Cardiac muscle cell (in vitro differentiated cells and primary cell): ENCODE measurements around the gene C1QL3. TPM values are rescaled to one million over a fixed set of nuclear protein-coding genes. Genes with fewer than 3 reads are reported as not detected.

Source experiments
- DNase-seq, 2 donors: peaks; one replicate each; pipeline versions ENCODE4 v3.0.0 to v3.0.0-alpha.2; 2010 to 2017; ENCODE audit warnings: low read depth in 1 of 2, low spot score in 1 of 2
- H3K27ac ChIP-seq: fragments of 200-600 bp; sonication (generic); 2 replicates; pipeline ENCODE4 v1.5.1; 2016
- H3K27me3 ChIP-seq: fragments of 200-600 bp; sonication (generic); 2 replicates; pipeline ENCODE4 v1.6.0; 2016; ENCODE audit warnings: control low read depth
- H3K36me3 ChIP-seq: fragments of 200-600 bp; sonication (generic); 2 replicates; pipeline ENCODE4 v1.5.1; 2016; ENCODE audit warnings: control low read depth
- H3K4me1 ChIP-seq: fragments of 200-600 bp; sonication (generic); 2 replicates; pipeline ENCODE4 v1.8.1; 2017; ENCODE audit warnings: low read depth, mild to moderate bottlenecking, mixed run types
- H3K4me3 ChIP-seq: fragments of 200-600 bp; sonication (generic); 2 replicates; pipeline ENCODE4 v1.5.1; 2016; ENCODE audit warnings: mild to moderate bottlenecking
- H3K9me3 ChIP-seq: fragments of 200-600 bp; sonication (generic); 2 replicates; pipeline ENCODE4 v1.5.1; 2017; ENCODE audit warnings: low read depth, mild to moderate bottlenecking, control low read depth
- CTCF ChIP-seq: IDR thresholded peaks from 2 replicates; pipeline ENCODE4 v1.5.1; 2012; ENCODE audit warnings: low read depth, mild to moderate bottlenecking, low read length
- polyA plus RNA-seq: library from polyadenylated mRNA; unstranded; fragments of >200 nt; fragmentation: Nextera tagmentation; extraction: Ambion mirVana; gene quantifications from 2 replicates; pipeline ENCODE4 v1.2.1, GENCODE V29; 2016
- total RNA-seq: library from RNA; depleted of rRNA; stranded (reverse); fragments of >200 nt; gene quantifications from 2 replicates; pipeline ENCODE4 v1.2.3, GENCODE V29; 2016

The C1QL3 gene
- total and polyA plus RNA-seq, 2 experiments from 2014 or later = not detected

GRCh38 chr10:16497911-16498310 is 23.8 kb downstream of the C1QL3 start:
- Histone ChIP-seq H3K9me3 (no peaks in the 10 kb centered on the region), H3K36me3 (no peaks in the 10 kb centered on the region), H3K27me3 (no peaks in the 10 kb centered on the region), H3K4me1 (no peaks in the 10 kb centered on the region), H3K27ac (no peak overlapping the region), H3K4me3 (no peak overlapping the region)
- no peak for DNase-seq
- no peak for TF ChIP-seq CTCF

GRCh38 chr10:16493884-16494536 is 27.7 kb downstream of the C1QL3 start:
- Histone ChIP-seq H3K27me3 (no peaks in the 10 kb centered on the region), H3K4me3 (no peak overlapping the region), H3K27ac (no peak overlapping the region), H3K4me1 (peaks cover 14% of the 10 kb centered on the region), H3K9me3 (no peaks in the 10 kb centered on the region), H3K36me3 (no peaks in the 10 kb centered on the region)
- DNase-seq = no peak
- TF ChIP-seq CTCF = no peak

DNA sequence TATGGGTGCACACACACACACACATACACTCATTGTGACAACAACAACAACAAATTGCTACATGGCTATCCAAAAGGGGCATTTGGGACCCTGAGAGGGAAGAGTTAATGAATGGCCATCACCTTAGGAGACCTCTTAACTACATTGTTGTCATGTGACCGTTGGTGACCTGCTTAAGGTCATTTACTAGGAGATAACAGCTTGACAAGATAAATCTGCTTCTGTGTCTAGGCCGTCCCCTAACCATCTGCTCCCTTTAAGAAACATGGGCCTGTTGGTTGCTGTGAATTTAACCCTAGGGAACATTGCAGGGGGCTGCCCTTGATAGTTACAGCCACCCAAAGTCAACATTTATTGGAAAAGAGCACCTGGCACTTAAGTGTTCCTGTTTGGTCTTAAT is 29.7 kb downstream of the C1QL3 start:
- peak overlapping the region; percentile 33 for H3K27ac ChIP-seq
- H3K4me1 ChIP-seq = peaks cover 14% of the 10 kb centered on the region
- H3K4me3 ChIP-seq = no peak overlapping the region
- no peak for DNase-seq
- no peaks in the 10 kb centered on the region for H3K9me3 ChIP-seq
- no peaks in the 10 kb centered on the region for H3K27me3 ChIP-seq
- H3K36me3 ChIP-seq = no peaks in the 10 kb centered on the region
- TF ChIP-seq CTCF = no peak

DNA sequence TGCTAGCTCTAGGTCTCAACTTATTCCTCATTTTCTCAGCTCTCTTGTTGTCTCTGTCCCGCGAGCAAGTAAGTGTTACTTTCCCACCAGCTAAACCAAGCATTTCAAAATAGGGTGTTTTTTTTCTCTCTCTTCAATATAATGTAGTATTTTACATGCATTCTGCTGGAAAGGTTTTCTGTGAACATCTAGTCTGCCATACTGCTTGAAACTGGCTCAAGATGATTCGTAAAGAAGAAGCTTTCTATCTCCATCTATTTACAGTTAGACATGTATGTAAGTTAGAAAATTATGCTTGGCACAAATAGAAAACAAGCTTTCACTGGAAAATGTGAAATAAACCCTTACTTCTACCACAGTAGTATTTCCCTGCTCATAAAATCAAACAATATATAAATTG is 31.2 kb downstream of the C1QL3 start:
- no peak for DNase-seq
- H3K36me3 ChIP-seq = no peaks in the 10 kb centered on the region
- H3K27ac ChIP-seq = no peak overlapping the region
- no peak for TF ChIP-seq CTCF
- H3K9me3 ChIP-seq = no peaks in the 10 kb centered on the region
- H3K27me3 ChIP-seq = no peaks in the 10 kb centered on the region
- H3K4me3 ChIP-seq = no peak overlapping the region
- H3K4me1 ChIP-seq = peaks cover 14% of the 10 kb centered on the region

GRCh38 chr10:16483241-16483917 is 38.3 kb downstream of the C1QL3 start:
- H3K36me3 ChIP-seq = no peaks in the 10 kb centered on the region
- no peaks in the 10 kb centered on the region for H3K9me3 ChIP-seq
- no peak overlapping the region for H3K27ac ChIP-seq
- no peak overlapping the region for H3K4me3 ChIP-seq
- TF ChIP-seq CTCF = no peak
- H3K4me1 ChIP-seq = no peaks in the 10 kb centered on the region
- no peak for DNase-seq
- H3K27me3 ChIP-seq = no peaks in the 10 kb centered on the region
